ENCODE measurements around the gene PTGFRN.
"Not testable (repeated sequence)": the region's sequence is repeated elsewhere in the genome, so short reads cannot be mapped to it uniquely, and the experiment has no call there.

DNA sequence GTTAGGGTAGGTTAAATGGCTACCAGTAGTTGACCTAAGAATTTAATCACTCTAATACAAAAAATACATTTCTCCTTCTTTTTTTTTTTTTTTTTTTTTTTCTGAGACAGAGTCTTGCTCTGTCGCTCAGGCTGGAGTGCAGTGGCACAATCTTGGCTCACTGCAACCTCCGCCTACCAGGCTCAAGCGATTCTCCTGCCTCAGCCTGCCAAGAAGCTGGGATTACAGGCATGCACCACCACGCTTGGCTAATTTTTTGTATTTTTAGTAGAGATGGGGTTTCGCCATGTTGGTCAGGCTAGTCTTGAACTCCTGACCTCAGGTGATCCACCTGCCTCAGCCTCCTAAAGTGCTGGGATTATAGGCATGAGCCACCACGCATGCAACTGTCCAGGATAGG, 33.8 kb upstream of the PTGFRN start:
- TF ChIP-seq, protein P1, sequence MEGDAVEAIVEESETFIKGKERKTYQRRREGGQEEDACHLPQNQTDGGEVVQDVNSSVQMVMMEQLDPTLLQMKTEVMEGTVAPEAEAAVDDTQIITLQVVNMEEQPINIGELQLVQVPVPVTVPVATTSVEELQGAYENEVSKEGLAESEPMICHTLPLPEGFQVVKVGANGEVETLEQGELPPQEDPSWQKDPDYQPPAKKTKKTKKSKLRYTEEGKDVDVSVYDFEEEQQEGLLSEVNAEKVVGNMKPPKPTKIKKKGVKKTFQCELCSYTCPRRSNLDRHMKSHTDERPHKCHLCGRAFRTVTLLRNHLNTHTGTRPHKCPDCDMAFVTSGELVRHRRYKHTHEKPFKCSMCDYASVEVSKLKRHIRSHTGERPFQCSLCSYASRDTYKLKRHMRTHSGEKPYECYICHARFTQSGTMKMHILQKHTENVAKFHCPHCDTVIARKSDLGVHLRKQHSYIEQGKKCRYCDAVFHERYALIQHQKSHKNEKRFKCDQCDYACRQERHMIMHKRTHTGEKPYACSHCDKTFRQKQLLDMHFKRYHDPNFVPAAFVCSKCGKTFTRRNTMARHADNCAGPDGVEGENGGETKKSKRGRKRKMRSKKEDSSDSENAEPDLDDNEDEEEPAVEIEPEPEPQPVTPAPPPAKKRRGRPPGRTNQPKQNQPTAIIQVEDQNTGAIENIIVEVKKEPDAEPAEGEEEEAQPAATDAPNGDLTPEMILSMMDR (IDR thresholded peaks at IDR 0.05 in 8 of 11, conservative IDR thresholded peaks at IDR 0.05 in 3 of 11), result not testable (repeated sequence)
- TF ChIP-seq POLR2A, POLR2AphosphoS5 (IDR thresholded peaks at IDR 0.05): not testable (repeated sequence)

Measured in spleen (tissue), 7 donors.